T-helper 17 cell (primary cell): Measurements from ENCODE around the gene ATN1. TPM values are rescaled to one million over a fixed set of nuclear protein-coding genes. Genes with fewer than 3 reads are reported as not detected.
"Not testable (repeated sequence)": the region's sequence is repeated elsewhere in the genome, so short reads cannot be mapped to it uniquely, and the experiment has no call there.

Experiments used
- ATAC-seq: fragments of 150-1000 bp; cut with Tn5 transposase; 2 replicates; pipeline ENCODE4 v1.10.0; 2021; ENCODE audit warnings: mild to moderate bottlenecking, moderate library complexity
- DNase-seq, 3 donors: peaks; one replicate each; pipeline versions ENCODE4 v3.0.0 to v3.0.0-alpha.2; 2020 to 2021
- H3K9me3 ChIP-seq: one replicate; pipeline ENCODE4 v1.7.0; 2013; ENCODE audit warnings: low read length, mild to moderate bottlenecking; ENCODE audit not compliant: control insufficient read depth, poor library complexity, severe bottlenecking
- H3K27ac Mint-ChIP-seq: one replicate; pipeline ENCODE4 v1.8.0; 2022; ENCODE audit warnings: mild to moderate bottlenecking, moderate library complexity, mixed read lengths
- H3K27me3 Mint-ChIP-seq: one replicate; pipeline ENCODE4 v1.8.0; 2022; ENCODE audit warnings: mixed read lengths
- H3K36me3 Mint-ChIP-seq: one replicate; pipeline ENCODE4 v1.8.0; 2022; ENCODE audit warnings: low read depth, mixed read lengths
- H3K4me1 Mint-ChIP-seq: one replicate; pipeline ENCODE4 v1.8.0; 2022; ENCODE audit warnings: mild to moderate bottlenecking, mixed read lengths
- H3K4me3 Mint-ChIP-seq: one replicate; pipeline ENCODE4 v1.8.0; 2022; ENCODE audit warnings: mild to moderate bottlenecking, moderate library complexity, mixed read lengths
- total RNA-seq, 4 donors: library from RNA in 2 of 4; stranded (reverse) in 2 of 4; gene quantifications; one replicate each; pipeline ENCODE4 v1.2.3 and lab custom pipeline; 2022 to 2026

The ATN1 gene
- total RNA-seq, 2 donors from 2014 or later = 24.1 to 28.9 TPM

DNA sequence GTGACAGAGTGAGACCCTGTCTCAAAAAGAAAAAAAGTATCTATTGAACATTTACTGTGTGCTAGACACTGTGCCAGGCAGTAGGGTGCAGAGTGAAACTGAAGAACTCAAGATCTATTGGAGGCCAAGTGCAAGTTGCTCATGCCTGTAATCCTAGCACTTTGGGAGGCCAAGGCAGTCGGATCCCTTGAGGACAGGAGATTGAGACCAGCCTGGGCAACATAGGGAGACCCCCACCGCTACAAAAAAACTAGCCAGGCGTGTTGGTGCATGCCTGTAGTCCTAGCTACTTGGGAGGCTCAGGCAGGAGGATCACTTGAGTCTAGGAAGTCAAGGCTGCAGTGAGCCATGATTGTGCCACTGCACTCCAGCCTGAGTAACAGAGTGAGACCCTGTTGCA, 35.1 kb upstream of the ATN1 start:
- not testable (repeated sequence) for H3K36me3 Mint-ChIP-seq, H3K4me1 Mint-ChIP-seq, H3K27me3 Mint-ChIP-seq, ATAC-seq, DNase-seq, H3K4me3 Mint-ChIP-seq, H3K9me3 ChIP-seq
- peak overlapping the region; percentile 37 for H3K27ac Mint-ChIP-seq

GRCh38 chr12:6894321-6894720, 33.4 kb upstream of the ATN1 start:
- DNase-seq (no peak), ATAC-seq (no peak)
- H3K4me3 Mint-ChIP-seq = no peak overlapping the region
- no peak overlapping the region for H3K27ac Mint-ChIP-seq
- H3K27me3 Mint-ChIP-seq = no peaks in the 10 kb centered on the region
- peaks cover 5% of the 10 kb centered on the region for H3K4me1 Mint-ChIP-seq
- no peaks in the 10 kb centered on the region for H3K9me3 ChIP-seq
- H3K36me3 Mint-ChIP-seq = no peaks in the 10 kb centered on the region

DNA sequence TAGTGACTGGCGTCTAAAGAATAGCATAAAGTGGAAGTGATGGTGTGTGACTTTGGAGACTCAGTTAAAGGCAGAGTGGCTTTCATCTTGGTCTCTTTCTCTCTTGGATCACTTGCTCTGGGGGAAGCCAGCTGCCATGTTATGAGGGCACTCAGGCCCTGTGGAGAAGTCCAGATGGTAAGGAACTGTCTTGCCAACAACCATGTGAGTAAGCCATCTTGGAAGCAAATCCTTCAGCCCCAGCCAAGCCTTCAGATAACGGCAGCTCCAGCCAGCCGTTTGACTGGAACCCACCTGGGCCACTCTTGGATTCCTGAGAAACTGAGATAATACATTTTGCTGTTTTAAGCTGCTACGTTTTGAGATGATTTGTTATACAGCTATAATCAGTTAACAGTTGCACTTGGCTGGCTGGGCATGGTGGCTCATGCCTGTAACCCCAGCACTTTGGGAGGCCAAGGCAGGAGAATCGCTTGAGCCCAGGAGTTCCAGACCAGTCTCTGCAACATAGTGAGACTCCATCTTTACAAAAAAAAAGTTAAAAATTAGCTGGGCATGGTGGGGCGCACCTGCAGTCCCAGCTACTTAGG, 30.8 kb upstream of the ATN1 start:
- Mint-ChIP-seq H3K27ac (no peak overlapping the region), H3K4me1 (no peaks in the 10 kb centered on the region), H3K27me3 (no peaks in the 10 kb centered on the region), H3K4me3 (no peak overlapping the region), H3K36me3 (no peaks in the 10 kb centered on the region)
- H3K9me3 ChIP-seq = no peaks in the 10 kb centered on the region
- no peak for DNase-seq
- ATAC-seq = no peak

DNA sequence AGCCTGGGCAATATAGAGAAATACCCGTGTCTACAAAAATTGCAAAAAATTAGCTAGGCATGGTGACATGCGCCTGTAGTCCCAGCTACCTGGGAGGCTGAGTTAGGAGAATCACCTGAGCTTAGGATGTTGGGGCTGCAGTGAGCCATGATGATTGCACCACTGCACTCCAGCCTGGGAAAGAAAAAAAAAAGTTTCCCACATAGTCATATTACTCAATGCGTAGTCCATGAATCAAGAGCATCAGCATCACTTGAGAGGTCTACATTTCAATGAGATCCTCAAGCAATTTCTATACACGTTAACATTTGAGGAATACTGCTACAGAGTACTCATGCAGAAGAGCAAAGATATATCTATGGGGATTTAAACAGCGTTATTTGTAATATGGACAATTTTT, 28.3 kb upstream of the ATN1 start:
- Mint-ChIP-seq H3K4me3 (no peak overlapping the region), H3K36me3 (no peaks in the 10 kb centered on the region), H3K27me3 (no peaks in the 10 kb centered on the region), H3K27ac (no peak overlapping the region), H3K4me1 (peaks cover 7% of the 10 kb centered on the region)
- DNase-seq (no peak), ATAC-seq (no peak)
- no peaks in the 10 kb centered on the region for H3K9me3 ChIP-seq

- no peaks in the 10 kb centered on the region for H3K9me3 ChIP-seq
- ATAC-seq = no peak
- DNase-seq = no peak
- Mint-ChIP-seq H3K36me3 (no peaks in the 10 kb centered on the region), H3K27me3 (no peaks in the 10 kb centered on the region), H3K4me3 (no peak overlapping the region), H3K27ac (no peak overlapping the region), H3K4me1 (peaks cover 7% of the 10 kb centered on the region)
Observed at GRCh38 chr12:6899837-6900519, 27.8 kb upstream of the ATN1 start.

DNA sequence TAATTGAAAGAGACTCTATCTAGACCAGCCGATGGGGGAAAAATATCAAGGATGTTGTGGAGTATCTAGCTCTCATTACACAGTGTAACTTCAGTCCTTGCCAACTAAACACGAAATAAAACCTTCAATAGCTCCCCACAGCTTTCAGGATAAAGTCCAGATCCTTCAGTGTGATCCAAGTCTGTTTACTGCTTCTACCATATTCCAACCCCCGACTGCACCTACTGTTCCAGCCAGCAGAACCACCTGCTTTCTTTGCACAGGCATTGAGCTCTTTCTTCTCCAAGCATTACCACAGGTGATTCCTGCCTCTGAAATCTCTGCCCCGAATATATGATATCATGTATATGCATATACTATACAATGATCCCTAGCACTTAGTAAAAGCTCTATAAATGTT, 25.3 kb upstream of the ATN1 start:
- Mint-ChIP-seq H3K27me3 (no peaks in the 10 kb centered on the region), H3K36me3 (no peaks in the 10 kb centered on the region), H3K4me1 (peaks cover 7% of the 10 kb centered on the region), H3K4me3 (no peak overlapping the region), H3K27ac (no peak overlapping the region)
- no peaks in the 10 kb centered on the region for H3K9me3 ChIP-seq
- DNase-seq = no peak
- ATAC-seq = no peak

DNA sequence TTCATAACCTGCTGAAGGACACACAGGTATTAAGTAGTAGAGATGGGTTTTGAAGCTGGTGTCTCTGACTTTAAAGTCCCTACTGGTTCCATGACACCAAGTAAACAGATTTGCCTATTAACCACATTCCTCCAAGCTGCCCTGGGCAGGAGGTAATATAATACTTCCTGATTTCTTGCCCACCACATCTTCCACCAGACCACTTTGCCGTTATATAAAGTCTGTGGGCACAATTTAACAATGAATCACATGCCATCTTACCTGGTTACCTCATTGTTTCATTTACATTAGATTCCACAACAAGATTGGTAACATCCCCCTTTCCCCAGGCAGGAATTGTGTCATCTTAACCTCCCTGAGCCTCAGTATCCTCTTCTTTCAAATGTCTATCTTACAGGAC, 24.0 kb upstream of the ATN1 start:
- H3K9me3 ChIP-seq = no peaks in the 10 kb centered on the region
- no peak for ATAC-seq
- Mint-ChIP-seq H3K27ac (no peak overlapping the region), H3K27me3 (no peaks in the 10 kb centered on the region), H3K4me3 (peak overlapping the region; percentile 49), H3K36me3 (no peaks in the 10 kb centered on the region), H3K4me1 (peaks cover 7% of the 10 kb centered on the region)
- no peak for DNase-seq

GRCh38 chr12:6904280-6905276, 23.2 kb upstream of the ATN1 start, which contains the start of gene LRRC23:
Gene LRRC23, plus strand, starts transcription at chr12:6904822. Its CDS starts 812 bp downstream, at chr12:6905634.
- DNase-seq (peak; percentile 90 to 97 (median 95)), ATAC-seq (peak; percentile 97)
- no peaks in the 10 kb centered on the region for H3K9me3 ChIP-seq
- Mint-ChIP-seq H3K27me3 (no peaks in the 10 kb centered on the region), H3K4me1 (peaks cover 7% of the 10 kb centered on the region), H3K36me3 (no peaks in the 10 kb centered on the region), H3K4me3 (peak within 1 kb of the TSS; percentile 49), H3K27ac (no peak within 1 kb of the TSS)

DNA sequence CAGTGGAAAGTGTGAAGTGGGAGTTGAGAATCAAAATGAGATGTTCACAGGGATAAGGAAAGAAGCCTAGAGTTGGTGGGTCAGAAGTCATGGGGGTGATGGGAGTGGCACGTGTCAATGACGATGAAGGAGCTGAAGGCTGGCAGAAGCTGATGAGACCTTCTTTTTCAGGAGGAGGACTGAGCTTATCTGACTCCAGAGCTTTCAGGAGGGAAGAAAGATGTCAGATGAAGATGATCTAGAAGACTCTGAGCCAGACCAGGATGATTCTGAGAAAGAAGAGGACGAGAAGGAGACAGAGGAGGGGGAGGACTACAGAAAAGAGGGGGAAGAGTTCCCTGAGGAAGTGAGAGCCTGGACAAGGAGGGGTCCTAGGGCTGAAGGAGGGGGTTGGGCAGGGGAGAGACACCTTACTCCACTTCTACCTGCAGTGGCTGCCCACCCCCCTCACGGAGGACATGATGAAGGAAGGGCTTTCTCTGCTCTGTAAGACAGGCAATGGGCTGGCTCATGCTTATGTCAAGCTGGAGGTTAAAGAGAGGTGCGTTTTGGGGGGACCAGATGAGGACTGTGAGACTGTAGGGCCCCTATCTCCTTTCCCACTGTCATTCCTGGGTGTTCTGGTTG, 22.2 kb upstream of the ATN1 start:
- H3K36me3 Mint-ChIP-seq = no peaks in the 10 kb centered on the region
- DNase-seq (no peak), ATAC-seq (no peak)
- H3K4me1 Mint-ChIP-seq = peaks cover 9% of the 10 kb centered on the region
- H3K9me3 ChIP-seq = no peaks in the 10 kb centered on the region
- H3K4me3 Mint-ChIP-seq = no peak overlapping the region
- no peaks in the 10 kb centered on the region for H3K27me3 Mint-ChIP-seq
- H3K27ac Mint-ChIP-seq = no peak overlapping the region

DNA sequence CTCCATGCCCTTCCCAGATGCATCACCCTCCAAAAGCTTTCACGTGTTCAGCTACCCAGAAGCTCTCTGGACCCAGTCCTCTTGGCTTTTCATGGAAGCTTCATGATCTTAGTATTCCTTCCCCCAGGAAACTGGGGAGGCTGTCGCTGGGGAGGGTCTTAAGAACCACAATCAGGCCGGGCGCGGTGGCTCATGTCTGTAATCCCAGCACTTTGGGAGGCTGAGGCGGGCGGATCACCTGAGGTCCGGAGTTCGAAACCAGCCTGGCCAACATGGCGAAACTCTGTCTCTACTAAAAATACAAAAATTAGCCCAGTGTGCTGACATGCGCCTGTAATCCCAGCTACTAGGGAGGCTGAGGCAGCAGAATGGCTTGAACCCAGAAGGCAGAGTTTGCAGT, 19.6 kb upstream of the ATN1 start:
- H3K27me3 Mint-ChIP-seq, DNase-seq, H3K36me3 Mint-ChIP-seq, ATAC-seq, H3K4me3 Mint-ChIP-seq, H3K9me3 ChIP-seq: not testable (repeated sequence)
- peaks cover 15% of the 10 kb centered on the region for H3K4me1 Mint-ChIP-seq
- peak overlapping the region; percentile 71 for H3K27ac Mint-ChIP-seq

DNA sequence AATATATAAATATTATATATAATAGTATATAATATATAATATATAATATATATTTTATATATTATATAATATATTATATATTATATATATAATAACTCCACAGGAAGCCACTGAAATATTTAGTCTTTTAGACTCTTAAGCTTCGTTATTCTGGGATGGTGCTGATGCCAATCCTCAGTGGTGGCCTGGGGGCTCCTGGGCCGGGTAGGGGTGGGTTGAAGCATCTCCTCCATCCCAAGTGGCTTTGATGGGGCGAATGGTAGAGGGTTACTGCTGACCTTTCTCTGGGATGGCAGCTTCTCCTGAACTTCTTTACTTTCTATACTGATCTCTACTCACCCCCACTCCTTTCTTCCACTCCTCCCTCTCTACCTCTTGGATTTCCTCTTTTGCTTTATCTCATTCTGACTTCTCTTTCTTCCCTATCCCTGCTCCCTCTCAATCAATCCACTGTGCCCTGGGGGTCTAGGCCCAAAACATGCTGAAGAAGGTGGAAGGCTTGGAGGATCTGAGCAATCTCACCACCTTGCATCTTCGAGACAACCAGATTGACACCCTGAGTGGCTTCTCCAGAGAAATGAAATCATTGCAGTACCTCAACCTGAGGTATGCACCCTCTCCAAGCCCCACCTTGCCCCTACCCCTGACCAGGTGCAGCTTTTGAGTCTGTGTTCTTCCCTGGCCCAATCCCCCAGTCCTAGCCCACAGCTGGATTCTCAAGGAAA, 18.2 kb upstream of the ATN1 start:
- Mint-ChIP-seq H3K27ac (no peak overlapping the region), H3K4me1 (peaks cover 21% of the 10 kb centered on the region), H3K4me3 (no peak overlapping the region), H3K36me3 (no peaks in the 10 kb centered on the region), H3K27me3 (no peaks in the 10 kb centered on the region)
- ATAC-seq = no peak
- no peaks in the 10 kb centered on the region for H3K9me3 ChIP-seq
- no peak for DNase-seq

DNA sequence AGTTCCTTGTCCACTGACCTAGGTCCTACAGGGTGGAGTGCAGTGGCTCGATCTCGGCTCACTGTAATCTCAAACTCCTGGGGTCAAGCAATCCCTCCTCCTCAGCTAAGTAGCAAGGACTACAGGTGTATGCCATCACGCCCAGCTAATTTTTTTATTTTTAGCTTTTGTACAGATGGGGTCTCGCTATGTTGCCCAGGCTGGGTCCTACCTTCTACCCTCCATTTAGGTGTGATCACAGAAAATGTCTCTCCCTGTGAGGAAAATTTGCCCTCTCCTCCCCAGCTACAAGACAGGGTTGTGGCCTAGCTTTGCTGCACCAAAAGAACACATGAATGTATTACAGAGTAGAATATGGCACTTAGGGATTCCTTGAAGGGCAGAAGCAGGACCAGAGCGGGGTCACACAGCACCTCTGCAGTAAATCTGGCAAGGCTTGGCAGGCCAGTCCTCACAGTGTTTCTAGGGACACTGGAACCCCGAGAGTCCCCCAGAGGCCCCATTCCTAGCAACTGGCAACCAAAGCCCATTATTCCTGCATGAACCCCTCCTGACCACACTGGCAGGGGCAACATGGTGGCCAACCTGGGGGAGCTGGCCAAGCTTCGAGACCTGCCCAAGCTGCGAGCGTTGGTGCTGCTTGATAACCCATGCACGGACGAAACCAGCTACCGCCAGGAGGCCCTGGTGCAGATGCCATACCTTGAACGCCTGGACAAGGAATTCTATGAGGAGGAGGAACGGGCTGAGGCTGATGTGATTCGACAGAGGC, 15.4 kb upstream of the ATN1 start:
- H3K27ac Mint-ChIP-seq = peak overlapping the region; percentile 85
- no peaks in the 10 kb centered on the region for H3K27me3 Mint-ChIP-seq
- peak overlapping the region; percentile 98 for H3K4me3 Mint-ChIP-seq

More for the DNA sequence above, 15.4 kb upstream of the ATN1 start:
- no peaks in the 10 kb centered on the region for H3K9me3 ChIP-seq
- ATAC-seq (no peak), DNase-seq (no peak)
- H3K4me1 Mint-ChIP-seq = peaks cover 37% of the 10 kb centered on the region
- peaks cover 3% of the 10 kb centered on the region for H3K36me3 Mint-ChIP-seq
